ENCODE results near the gene GNAS. TPM values are rescaled to one million over a fixed set of nuclear protein-coding genes. Genes with fewer than 3 reads are reported as not detected.
A peak's percentile ranks its signal among the peaks of the same experiment; 100 is the strongest.

The GNAS gene
- total RNA-seq, 1 donor, result 361 TPM

DNA sequence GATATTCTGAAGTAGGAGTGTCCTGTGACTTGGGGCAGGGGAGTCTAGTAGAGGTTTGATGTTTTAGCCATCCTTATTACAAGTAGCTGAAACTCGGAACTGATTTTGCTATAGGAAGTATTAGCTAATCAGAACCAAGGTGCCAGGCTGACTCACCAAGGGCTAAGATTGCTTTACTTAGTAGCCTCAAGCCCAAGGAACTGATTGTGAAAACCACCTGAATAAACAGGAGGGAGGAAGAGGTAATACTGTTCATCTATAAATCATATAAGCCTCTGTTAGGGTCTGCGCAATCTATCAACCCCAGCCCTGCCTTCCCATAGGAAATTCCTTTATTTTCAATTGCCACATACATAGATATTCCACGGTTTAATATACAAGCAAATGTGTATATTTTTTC, 54.4 kb downstream of the GNAS start:
- peak overlapping the region; percentile 1 for H3K4me3 ChIP-seq (ENCODE audit: low read depth, low read length)

GRCh38 chr20:58907320-58908137, 55.0 kb downstream of the GNAS start:
- peak; percentile 99 for DNase-seq (ENCODE audit: low read depth)
- no peak for TF ChIP-seq CTCF (IDR thresholded peaks at IDR 0.05; ENCODE audit: insufficient read depth, low read depth, low read length)
- peak overlapping the region; percentile 1 for H3K4me3 ChIP-seq (ENCODE audit: low read depth, low read length)

More for the DNA sequence above, 54.4 kb downstream of the GNAS start:
- TF ChIP-seq CTCF (IDR thresholded peaks at IDR 0.05; ENCODE audit: insufficient read depth, low read depth, low read length), result no peak
- peak; percentile 66 for DNase-seq (ENCODE audit: low read depth)

DNA sequence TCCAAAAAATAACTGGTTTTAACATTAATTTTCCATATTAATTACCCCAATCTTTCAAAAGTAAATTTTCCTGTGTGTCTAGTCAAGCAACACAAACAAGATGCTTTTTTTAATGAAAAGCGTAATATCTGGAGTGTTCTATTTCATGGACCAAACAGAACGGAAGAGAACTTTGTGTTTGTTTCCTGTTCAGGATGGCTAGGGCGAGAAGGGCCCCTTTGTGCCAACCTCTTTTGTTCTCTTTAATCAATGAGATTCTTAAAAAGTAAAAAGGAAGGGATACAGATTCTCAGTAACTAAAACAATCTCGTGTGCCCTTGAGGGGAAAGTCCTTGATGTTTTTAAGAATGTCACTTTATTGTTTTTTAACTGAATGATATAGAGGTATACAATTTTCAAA, 55.7 kb downstream of the GNAS start:
- DNase-seq (ENCODE audit: low read depth), result no peak
- no peak overlapping the region for H3K4me3 ChIP-seq (ENCODE audit: low read depth, low read length)
- no peak for TF ChIP-seq CTCF (IDR thresholded peaks at IDR 0.05; ENCODE audit: insufficient read depth, low read depth, low read length)

DNA sequence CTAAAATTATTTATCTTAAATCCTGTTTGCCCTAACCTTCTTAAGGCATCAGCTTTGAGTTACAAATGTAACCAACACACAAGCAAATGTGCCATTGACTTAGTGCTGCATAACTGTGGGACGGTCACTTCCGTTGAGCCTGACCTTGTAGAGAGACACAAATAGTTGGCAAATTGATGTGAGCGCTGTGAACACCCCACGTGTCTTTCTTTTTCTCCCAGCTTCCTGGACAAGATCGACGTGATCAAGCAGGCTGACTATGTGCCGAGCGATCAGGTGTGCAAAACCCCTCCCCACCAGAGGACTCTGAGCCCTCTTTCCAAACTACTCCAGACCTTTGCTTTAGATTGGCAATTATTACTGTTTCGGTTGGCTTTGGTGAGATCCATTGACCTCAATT, 56.4 kb downstream of the GNAS start:
- no peak for DNase-seq (ENCODE audit: low read depth)
- no peak overlapping the region for H3K4me3 ChIP-seq (ENCODE audit: low read depth, low read length)
- TF ChIP-seq CTCF (IDR thresholded peaks at IDR 0.05; ENCODE audit: insufficient read depth, low read depth, low read length), result no peak

GRCh38 chr20:58909585-58909984, 57.1 kb downstream of the GNAS start:
- H3K4me3 ChIP-seq (ENCODE audit: low read depth, low read length), result no peak overlapping the region
- DNase-seq (ENCODE audit: low read depth), result no peak
- no peak for TF ChIP-seq CTCF (IDR thresholded peaks at IDR 0.05; ENCODE audit: insufficient read depth, low read depth, low read length)

DNA sequence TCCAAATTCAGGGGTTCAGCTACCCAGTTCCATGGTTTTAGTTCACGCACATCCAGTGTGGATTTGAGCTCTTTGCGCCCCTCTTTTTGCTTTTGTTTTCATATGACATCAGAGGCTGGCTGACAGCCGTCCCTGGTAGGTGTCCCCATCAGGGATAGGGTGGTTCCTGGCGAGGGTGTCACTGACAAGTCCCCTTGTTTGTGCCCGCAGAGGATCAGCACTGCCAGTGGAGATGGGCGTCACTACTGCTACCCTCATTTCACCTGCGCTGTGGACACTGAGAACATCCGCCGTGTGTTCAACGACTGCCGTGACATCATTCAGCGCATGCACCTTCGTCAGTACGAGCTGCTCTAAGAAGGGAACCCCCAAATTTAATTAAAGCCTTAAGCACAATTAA, 58.0 kb downstream of the GNAS start:
- H3K4me3 ChIP-seq (ENCODE audit: low read depth, low read length), result no peak overlapping the region
- TF ChIP-seq CTCF (IDR thresholded peaks at IDR 0.05; ENCODE audit: insufficient read depth, low read depth, low read length), result no peak
- DNase-seq (ENCODE audit: low read depth), result no peak

GRCh38 chr20:58911309-58911708, 58.8 kb downstream of the GNAS start:
- H3K4me3 ChIP-seq (ENCODE audit: low read depth, low read length), result no peak overlapping the region
- TF ChIP-seq CTCF (IDR thresholded peaks at IDR 0.05; ENCODE audit: insufficient read depth, low read depth, low read length), result no peak
- DNase-seq (ENCODE audit: low read depth), result no peak
